Activated CD4-positive, alpha-beta T cell treated with anti-CD3 and anti-CD28 coated beads for 24 hours (primary cell): ENCODE measurements around the gene SETSIP.
"Not testable (repeated sequence)": the region's sequence is repeated elsewhere in the genome, so short reads cannot be mapped to it uniquely, and the experiment has no call there.

ENCODE experiments used
- DNase-seq, 2 donors: peaks; one replicate each; pipeline ENCODE4 v3.0.0-alpha.2; 2020; ENCODE audit warnings: low read depth in 2 of 2

SETSIP gene

GRCh38 chr1:92051948-92052347 lies 23.3 kb downstream of the SETSIP start:
- DNase-seq: no peak

GRCh38 chr1:92045766-92046495 lies 29.3 kb downstream of the SETSIP start:
- no peak for DNase-seq

GRCh38 chr1:92043621-92044020 lies 31.6 kb downstream of the SETSIP start:
- DNase-seq: no peak

GRCh38 chr1:92040971-92041370 lies 34.2 kb downstream of the SETSIP start:
- DNase-seq: no peak

- no peak for DNase-seq
Measured at GRCh38 chr1:92038695-92039346, 36.4 kb downstream of the SETSIP start.

GRCh38 chr1:92037400-92037799 lies 37.8 kb downstream of the SETSIP start:
- no peak for DNase-seq

GRCh38 chr1:92031281-92032110 lies 43.7 kb downstream of the SETSIP start:
- DNase-seq: no peak

GRCh38 chr1:92030656-92031107 lies 44.5 kb downstream of the SETSIP start:
- no peak for DNase-seq

- no peak for DNase-seq
Measured at GRCh38 chr1:92029241-92029922, 45.8 kb downstream of the SETSIP start.

GRCh38 chr1:92026806-92027205 lies 48.4 kb downstream of the SETSIP start:
- no peak for DNase-seq

- not testable (repeated sequence) for DNase-seq
Measured at GRCh38 chr1:92026042-92026441, 49.2 kb downstream of the SETSIP start.
